Mesendoderm (in vitro differentiated cells): ENCODE data around the gene ARMC2.

Source experiments
- DNase-seq: peaks from one replicate; pipeline ENCODE4 v3.0.0; 2013
- H2AK5ac ChIP-seq: 2 replicates; pipeline ENCODE4 v1.6.1; 2013; ENCODE audit warnings: low read length, inconsistent platforms
- H2BK120ac ChIP-seq: 2 replicates; pipeline ENCODE4 v1.6.1; 2013; ENCODE audit warnings: low read depth, mild to moderate bottlenecking, low read length, moderate library complexity, mixed read lengths
- H2BK15ac ChIP-seq: replicated peaks from 2 replicates; pipeline ENCODE4 v1.6.1; 2013; ENCODE audit warnings: low read depth, mild to moderate bottlenecking, moderate library complexity
- H2BK5ac ChIP-seq: 2 replicates; pipeline ENCODE4 v1.6.1; 2013; ENCODE audit warnings: low read length, inconsistent platforms
- H3K18ac ChIP-seq: 2 replicates; pipeline ENCODE4 v1.6.1; 2013; ENCODE audit warnings: mild to moderate bottlenecking, low read length, mixed read lengths
- H3K23ac ChIP-seq: one replicate; pipeline ENCODE4 v1.6.1; 2013; ENCODE audit warnings: low read length
- H3K27ac ChIP-seq: 2 replicates; pipeline ENCODE4 v1.5.1; 2013; ENCODE audit warnings: low read depth, mild to moderate bottlenecking, inconsistent platforms, low read length, moderate library complexity
- H3K27me3 ChIP-seq: 2 replicates; pipeline ENCODE4 v1.6.1; 2013; ENCODE audit warnings: low read length, control low read depth, mild to moderate bottlenecking, inconsistent platforms; ENCODE audit not compliant: insufficient read depth, poor library complexity
- H3K36me3 ChIP-seq: 2 replicates; pipeline ENCODE4 v1.6.1; 2013; ENCODE audit warnings: low read length, inconsistent platforms; ENCODE audit not compliant: control insufficient read depth, insufficient read depth
- H3K4ac ChIP-seq: one replicate; pipeline ENCODE4 v1.6.1; 2013; ENCODE audit warnings: low read depth, mild to moderate bottlenecking, low read length, moderate library complexity
- H3K4me1 ChIP-seq: 2 replicates; pipeline ENCODE4 v1.6.1; 2013; ENCODE audit warnings: low read depth, low read length, inconsistent platforms; ENCODE audit not compliant: control insufficient read depth
- H3K4me2 ChIP-seq: 2 replicates; pipeline ENCODE4 v1.6.1; 2013; ENCODE audit warnings: low read length
- H3K4me3 ChIP-seq: 2 replicates; pipeline ENCODE4 v1.5.1; 2013; ENCODE audit warnings: mild to moderate bottlenecking, low read length
- H3K56ac ChIP-seq: one replicate; pipeline ENCODE4 v1.6.1; 2013; ENCODE audit warnings: low read length
- H3K79me1 ChIP-seq: 2 replicates; pipeline ENCODE4 v1.6.1; 2013; ENCODE audit warnings: low read length, inconsistent platforms
- H3K79me2 ChIP-seq: 2 replicates; pipeline ENCODE4 v1.6.1; 2013; ENCODE audit warnings: mild to moderate bottlenecking, low read length; ENCODE audit not compliant: control insufficient read depth, insufficient read depth
- H3K9ac ChIP-seq: 2 replicates; pipeline ENCODE4 v1.6.1; 2013; ENCODE audit warnings: low read length, inconsistent platforms
- H4K5ac ChIP-seq: one replicate; pipeline ENCODE4 v1.6.1; 2013; ENCODE audit warnings: low read length
- H4K8ac ChIP-seq: one replicate; pipeline ENCODE4 v1.6.1; 2013; ENCODE audit warnings: low read depth, mild to moderate bottlenecking, control low read depth, low read length, moderate library complexity
- WGBS: extraction: QIAGEN DNeasy Blood & Tissue Kit; methylation state at CpG from one replicate; pipeline ENCODE4 v1.1.7; 2013; ENCODE audit warnings: low lambda C conversion rate, missing lambda C conversion rate; ENCODE audit not compliant: insufficient coverage; ENCODE audit errors: extremely low coverage; 5-methylcytosine and 5-hydroxymethylcytosine counted together

Gene ARMC2

GRCh38 chr6:108915258-108915657, 67.0 kb downstream of the ARMC2 start:
- H3K27ac ChIP-seq, result no peak overlapping the region
- H3K23ac ChIP-seq, result no peak overlapping the region
- no peak overlapping the region for H3K4me2 ChIP-seq
- H3K56ac ChIP-seq, result no peak overlapping the region
- no peak overlapping the region for H2BK15ac ChIP-seq
- H3K79me1 ChIP-seq, result no peaks in the 10 kb centered on the region
- no peak overlapping the region for H3K18ac ChIP-seq
- no peak overlapping the region for H4K5ac ChIP-seq
- H2BK120ac ChIP-seq, result no peak overlapping the region
- no peak overlapping the region for H2BK5ac ChIP-seq
- H4K8ac ChIP-seq, result no peak overlapping the region
- no CpG with 5 or more reads among the region's 5 CpGs for WGBS
- no peak overlapping the region for H3K4ac ChIP-seq
- no peak overlapping the region for H2AK5ac ChIP-seq
- H3K4me1 ChIP-seq, result no peaks in the 10 kb centered on the region
- no peak overlapping the region for H3K9ac ChIP-seq
- DNase-seq, result no peak
- no peak overlapping the region for H3K4me3 ChIP-seq
- H3K36me3 ChIP-seq, result no peaks in the 10 kb centered on the region
- no peaks in the 10 kb centered on the region for H3K27me3 ChIP-seq
- no peaks in the 10 kb centered on the region for H3K79me2 ChIP-seq

- Histone ChIP-seq H3K4ac (no peak overlapping the region), H3K4me3 (no peak overlapping the region), H2BK15ac (no peak overlapping the region), H3K18ac (no peak overlapping the region), H2BK120ac (no peak overlapping the region), H3K36me3 (no peaks in the 10 kb centered on the region), H3K27me3 (no peaks in the 10 kb centered on the region), H3K79me1 (no peaks in the 10 kb centered on the region), H3K4me1 (peaks cover 4% of the 10 kb centered on the region), H3K79me2 (no peaks in the 10 kb centered on the region), H3K27ac (no peak overlapping the region), H3K4me2 (no peak overlapping the region), H2BK5ac (no peak overlapping the region), H2AK5ac (no peak overlapping the region), H3K23ac (no peak overlapping the region), H4K5ac (no peak overlapping the region), H4K8ac (no peak overlapping the region), H3K56ac (no peak overlapping the region), H3K9ac (no peak overlapping the region)
- no CpG with 5 or more reads among the region's 6 CpGs for WGBS
- DNase-seq, result no peak
Observed at GRCh38 chr6:108916026-108916686, 67.9 kb downstream of the ARMC2 start.

- Histone ChIP-seq H4K5ac (no peak overlapping the region), H4K8ac (no peak overlapping the region), H3K4me1 (peaks cover 5% of the 10 kb centered on the region), H3K4me2 (no peak overlapping the region), H2AK5ac (no peak overlapping the region), H3K27me3 (no peaks in the 10 kb centered on the region), H3K36me3 (no peaks in the 10 kb centered on the region), H3K18ac (peak overlapping the region; percentile 5), H3K27ac (no peak overlapping the region), H2BK15ac (no peak overlapping the region), H2BK5ac (no peak overlapping the region), H3K9ac (no peak overlapping the region), H3K79me2 (no peaks in the 10 kb centered on the region), H2BK120ac (no peak overlapping the region), H3K56ac (no peak overlapping the region), H3K4me3 (no peak overlapping the region), H3K23ac (no peak overlapping the region), H3K4ac (no peak overlapping the region), H3K79me1 (no peaks in the 10 kb centered on the region)
- DNase-seq, result peak; percentile 93
- no CpG with 5 or more reads among the region's 1 CpG for whole genome bisulfite sequencing
Observed at GRCh38 chr6:108920751-108921150, 72.5 kb downstream of the ARMC2 start.

- H3K79me1 ChIP-seq, result no peaks in the 10 kb centered on the region
- H3K27me3 ChIP-seq, result no peaks in the 10 kb centered on the region
- WGBS, result no CpG with 5 or more reads among the region's 9 CpGs
Observed at GRCh38 chr6:108921547-108922361, 73.5 kb downstream of the ARMC2 start.

GRCh38 chr6:108922499-108922898, 74.3 kb downstream of the ARMC2 start:
- no peak overlapping the region for H3K4me3 ChIP-seq
- H4K8ac ChIP-seq, result no peak overlapping the region

More at GRCh38 chr6:108921547-108922361, 73.5 kb downstream of the ARMC2 start:
- Histone ChIP-seq H2BK15ac (no peak overlapping the region), H3K27ac (no peak overlapping the region), H4K5ac (no peak overlapping the region), H3K4me1 (peaks cover 5% of the 10 kb centered on the region), H4K8ac (no peak overlapping the region), H3K18ac (no peak overlapping the region), H2BK120ac (no peak overlapping the region), H3K56ac (no peak overlapping the region), H3K36me3 (no peaks in the 10 kb centered on the region), H3K79me2 (no peaks in the 10 kb centered on the region), H2AK5ac (no peak overlapping the region), H3K4ac (no peak overlapping the region), H2BK5ac (no peak overlapping the region), H3K4me3 (no peak overlapping the region), H3K4me2 (no peak overlapping the region), H3K9ac (no peak overlapping the region), H3K23ac (no peak overlapping the region)
- no peak for DNase-seq

More at GRCh38 chr6:108922499-108922898, 74.3 kb downstream of the ARMC2 start:
- no peak overlapping the region for H2AK5ac ChIP-seq
- H2BK120ac ChIP-seq, result no peak overlapping the region
- H4K5ac ChIP-seq, result no peak overlapping the region
- no peak overlapping the region for H2BK15ac ChIP-seq
- H3K4me1 ChIP-seq, result peaks cover 5% of the 10 kb centered on the region
- no peak overlapping the region for H3K18ac ChIP-seq
- no peak overlapping the region for H3K23ac ChIP-seq
- no peaks in the 10 kb centered on the region for H3K79me2 ChIP-seq
- no peak overlapping the region for H3K27ac ChIP-seq
- no peaks in the 10 kb centered on the region for H3K79me1 ChIP-seq
- no peak overlapping the region for H3K56ac ChIP-seq
- H3K27me3 ChIP-seq, result no peaks in the 10 kb centered on the region
- H3K36me3 ChIP-seq, result no peaks in the 10 kb centered on the region
- no peak overlapping the region for H2BK5ac ChIP-seq
- no peak overlapping the region for H3K4ac ChIP-seq
- no peak for DNase-seq
- H3K4me2 ChIP-seq, result no peak overlapping the region
- H3K9ac ChIP-seq, result no peak overlapping the region
